Measurements from ENCODE around the gene IL22RA1. TPM values are rescaled to one million over a fixed set of nuclear protein-coding genes. Genes with fewer than 3 reads are reported as not detected.

The IL22RA1 gene
- total RNA-seq, 2 experiments from 2014 or later = not detected

DNA sequence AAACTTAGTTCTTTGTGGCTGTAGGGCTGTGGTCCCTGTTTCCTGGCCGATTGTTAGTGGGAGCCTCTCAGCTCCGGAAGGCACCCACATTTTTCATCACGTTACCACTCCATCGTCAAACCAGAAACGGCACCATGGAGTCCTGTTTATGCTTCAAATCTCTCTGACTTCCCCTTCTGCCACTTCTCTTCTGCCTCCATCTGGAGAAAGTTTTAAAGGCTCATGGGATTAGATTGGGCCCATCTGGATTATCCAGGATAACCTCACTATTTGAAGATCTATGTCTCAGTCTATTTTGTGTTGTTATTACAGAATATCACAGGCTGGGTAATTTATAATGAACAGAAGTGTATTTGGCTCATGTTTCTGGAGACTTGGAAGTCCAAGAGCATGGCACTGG, 19.3 kb upstream of the IL22RA1 start:
- H3K27ac Mint-ChIP-seq = no peak overlapping the region
- POLR2A ChIA-PET = no interaction called here
- no peaks in the 10 kb centered on the region for H3K4me1 Mint-ChIP-seq (ENCODE audit: low read depth)
- no peaks in the 10 kb centered on the region for H3K27me3 Mint-ChIP-seq
- H3K4me3 Mint-ChIP-seq = no peak overlapping the region
- CTCF ChIA-PET = interaction anchor here (0.7 to 1.6 kb wide), 4 partner anchors 10 to 14 kb away, joined by 3 to 6 read pairs (median 3); no protein-coding TSS in a partner anchor
- no peaks in the 10 kb centered on the region for H3K9me3 Mint-ChIP-seq
- peaks cover 4% of the 10 kb centered on the region for H3K36me3 Mint-ChIP-seq
- intact Hi-C loops (cut with micrococcal nuclease) = no loop called here
- no peak for DNase-seq

DNA sequence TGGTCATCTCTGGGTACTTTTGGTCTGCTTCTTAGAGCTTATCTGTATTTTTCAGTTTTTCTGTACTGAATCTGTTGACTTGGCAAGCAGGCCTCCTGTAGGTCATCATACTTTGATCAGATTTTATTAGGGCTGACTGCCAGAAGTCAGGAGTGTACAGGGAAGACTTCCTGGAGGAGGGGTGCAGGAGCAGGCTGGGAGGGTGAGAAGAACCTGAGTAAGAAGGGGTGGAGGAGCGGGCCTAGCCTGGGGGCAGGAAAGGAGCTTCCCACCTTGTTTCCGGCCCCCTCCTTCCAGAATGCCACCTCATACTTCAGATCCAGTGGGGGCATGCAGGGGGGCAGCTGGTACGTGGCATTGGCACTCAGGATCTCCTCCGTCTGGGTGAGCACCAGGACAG, 18.3 kb upstream of the IL22RA1 start:
- no peak overlapping the region for H3K27ac Mint-ChIP-seq
- H3K27me3 Mint-ChIP-seq = no peaks in the 10 kb centered on the region
- no peaks in the 10 kb centered on the region for H3K4me1 Mint-ChIP-seq (ENCODE audit: low read depth)
- no peak overlapping the region for H3K4me3 Mint-ChIP-seq
- intact Hi-C loops (cut with micrococcal nuclease) = no loop called here
- H3K36me3 Mint-ChIP-seq = peaks cover 4% of the 10 kb centered on the region
- no peak for DNase-seq
- POLR2A ChIA-PET = no interaction called here
- no peaks in the 10 kb centered on the region for H3K9me3 Mint-ChIP-seq
- CTCF ChIA-PET = interaction anchor here (1.0 to 1.6 kb wide), 3 partner anchors 10 to 13 kb away, joined by 3 to 6 read pairs (median 3); no protein-coding TSS in a partner anchor

DNA sequence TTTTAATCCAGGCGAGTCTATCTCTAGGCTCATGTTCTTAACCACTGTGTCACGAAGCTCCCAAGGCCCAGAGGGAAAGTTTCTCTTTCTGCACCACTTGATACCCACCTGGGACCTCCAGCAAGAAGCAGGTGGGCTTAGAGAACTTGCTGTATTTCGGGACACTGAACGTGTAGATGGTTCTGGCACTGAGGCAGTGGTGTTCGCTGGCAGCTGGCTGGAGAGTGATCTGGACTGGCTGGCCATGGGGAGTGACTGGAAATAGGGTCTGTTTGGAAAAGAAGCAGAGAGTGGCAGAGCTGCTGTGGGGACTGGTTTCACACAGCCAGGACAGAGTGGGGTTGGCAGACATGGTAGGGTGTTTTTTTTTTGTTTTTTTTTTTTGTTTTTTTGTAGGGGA, 16.4 kb upstream of the IL22RA1 start:
- H3K27ac Mint-ChIP-seq = no peak overlapping the region
- no peak overlapping the region for H3K4me3 Mint-ChIP-seq
- H3K9me3 Mint-ChIP-seq = no peaks in the 10 kb centered on the region
- peaks cover 2% of the 10 kb centered on the region for H3K36me3 Mint-ChIP-seq
- ChIA-PET CTCF (interaction anchor here (1.2 to 1.6 kb wide), 2 partner anchors 9 to 232 kb away, joined by 4 to 10 read pairs; no protein-coding TSS in a partner anchor), POLR2A (no interaction called here)
- intact Hi-C loops (cut with micrococcal nuclease) = no loop called here
- H3K27me3 Mint-ChIP-seq = no peaks in the 10 kb centered on the region
- H3K4me1 Mint-ChIP-seq (ENCODE audit: low read depth) = peaks cover 2% of the 10 kb centered on the region
- no peak for DNase-seq

DNA sequence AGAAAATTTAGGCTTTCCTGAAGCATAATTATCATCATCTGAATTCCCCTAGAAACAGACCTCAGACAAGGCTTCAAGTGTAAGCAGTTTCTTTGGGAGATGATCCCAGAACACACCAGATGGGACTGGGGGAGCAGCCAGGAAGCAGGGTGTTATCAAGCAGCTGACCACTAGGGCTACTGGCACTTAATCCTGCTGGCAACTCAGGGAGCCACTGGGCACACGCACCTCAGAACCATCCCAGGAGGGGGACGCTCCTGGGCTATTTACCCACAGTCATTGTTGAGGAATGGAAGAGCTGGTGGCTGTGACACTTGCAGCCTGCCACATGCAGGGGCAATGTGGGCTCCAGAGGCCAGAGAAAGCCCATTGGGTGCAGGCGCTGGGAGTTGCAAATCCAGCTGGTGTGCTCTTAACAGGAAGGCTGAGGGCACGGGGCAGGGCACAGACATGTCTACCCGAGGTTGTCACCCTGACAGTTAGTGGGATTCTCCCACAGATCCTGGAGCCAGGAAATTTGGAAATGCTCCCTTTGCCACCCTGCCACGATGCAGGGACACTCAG, 15.1 kb upstream of the IL22RA1 start:
- ChIA-PET POLR2A (no interaction called here), CTCF (interaction anchor here (0.9 to 1.6 kb wide), 2 partner anchors 8 to 24 kb away, joined by 3 to 10 read pairs; no protein-coding TSS in a partner anchor)
- no peak for DNase-seq
- intact Hi-C loops (cut with micrococcal nuclease) = no loop called here
- H3K4me1 Mint-ChIP-seq (ENCODE audit: low read depth) = peaks cover 2% of the 10 kb centered on the region
- no peak overlapping the region for H3K4me3 Mint-ChIP-seq
- no peaks in the 10 kb centered on the region for H3K27me3 Mint-ChIP-seq
- no peaks in the 10 kb centered on the region for H3K9me3 Mint-ChIP-seq
- H3K27ac Mint-ChIP-seq = no peak overlapping the region
- H3K36me3 Mint-ChIP-seq = peaks cover 2% of the 10 kb centered on the region

DNA sequence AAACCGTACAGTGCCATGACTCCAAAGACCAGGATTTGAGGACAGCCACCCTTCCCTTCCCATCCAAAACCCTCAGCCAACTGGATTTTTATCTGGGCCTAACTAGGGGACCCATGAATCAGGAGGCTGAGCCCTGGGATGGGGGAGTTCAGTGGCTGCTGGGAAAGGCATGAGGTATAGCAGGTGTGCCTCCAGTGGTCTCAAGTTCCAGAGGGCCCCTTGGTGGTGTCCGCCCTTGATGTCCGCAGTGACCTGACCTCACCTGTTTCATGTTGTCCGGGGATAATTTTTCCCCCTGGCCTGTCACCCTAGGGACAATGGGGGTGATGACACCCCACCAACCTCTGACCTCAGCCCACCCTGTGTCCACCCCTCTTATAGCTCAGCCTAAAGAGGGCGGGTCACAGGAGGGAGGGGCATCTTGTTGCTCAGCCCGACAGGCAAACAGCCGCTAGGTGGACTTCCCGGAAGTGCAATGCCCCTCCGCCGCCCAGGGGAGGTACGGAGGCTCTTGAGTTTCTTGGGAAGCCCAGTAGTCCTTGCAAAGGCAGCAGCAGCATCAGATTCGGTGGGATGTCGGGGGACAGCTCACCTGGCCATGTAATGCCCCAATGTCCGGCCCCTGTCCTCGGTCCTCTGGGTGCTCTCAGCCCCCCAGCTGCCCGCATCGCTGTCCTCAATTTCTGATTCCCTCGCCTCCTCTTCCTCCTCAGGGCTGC, 13.8 kb upstream of the IL22RA1 start:
- CTCF ChIA-PET = interaction anchor here (0.9 kb wide), 1 partner anchor 42 kb away, joined by 3 read pairs; no protein-coding TSS in a partner anchor
- peaks cover 2% of the 10 kb centered on the region for H3K27me3 Mint-ChIP-seq
- no peak for DNase-seq
- intact Hi-C loops (cut with micrococcal nuclease) = no loop called here
- peaks cover 2% of the 10 kb centered on the region for H3K36me3 Mint-ChIP-seq
- no peak overlapping the region for H3K27ac Mint-ChIP-seq
- peaks cover 2% of the 10 kb centered on the region for H3K4me1 Mint-ChIP-seq (ENCODE audit: low read depth)
- POLR2A ChIA-PET = no interaction called here
- no peak overlapping the region for H3K4me3 Mint-ChIP-seq
- no peaks in the 10 kb centered on the region for H3K9me3 Mint-ChIP-seq

DNA sequence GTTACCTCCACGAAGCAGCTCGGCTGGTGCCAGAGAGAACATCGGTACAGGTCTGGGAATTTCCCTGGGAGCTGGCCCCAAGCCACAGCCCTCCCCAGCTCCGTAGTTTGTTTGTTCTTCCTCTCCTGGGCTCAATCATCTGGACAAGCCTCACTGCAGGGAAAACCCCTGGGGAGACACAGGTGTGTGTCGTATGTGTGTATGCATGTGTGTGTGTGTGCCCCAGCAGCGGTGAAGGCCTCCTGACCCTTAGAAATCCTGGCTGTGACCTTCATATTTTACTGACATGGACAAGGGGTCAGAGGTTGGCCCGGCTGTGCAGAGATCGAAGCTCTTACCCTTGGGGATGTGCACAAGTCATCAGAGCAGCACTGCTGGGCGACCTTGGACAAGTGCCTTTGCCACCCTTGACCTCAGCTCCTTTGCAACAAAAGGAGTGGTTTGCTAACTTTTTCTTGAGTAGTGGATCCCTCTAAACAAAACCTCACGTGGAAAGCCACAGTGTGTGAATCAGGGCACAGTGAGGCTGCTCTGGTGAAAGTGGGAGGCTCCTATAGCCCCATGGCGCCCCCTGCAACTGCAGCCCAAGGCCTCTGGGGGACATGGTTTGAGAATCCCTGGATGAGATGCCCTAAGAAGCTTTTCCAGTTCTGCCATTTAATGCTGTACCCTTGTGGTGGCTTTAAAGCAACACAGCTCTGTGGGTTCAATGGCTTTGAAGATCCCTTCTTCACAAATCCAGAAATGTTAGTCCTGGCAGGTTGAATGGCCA, 12.3 kb upstream of the IL22RA1 start:
- H3K4me1 Mint-ChIP-seq (ENCODE audit: low read depth) = peaks cover 11% of the 10 kb centered on the region
- no peak overlapping the region for H3K4me3 Mint-ChIP-seq
- peak; percentile 22 for DNase-seq
- H3K9me3 Mint-ChIP-seq = no peaks in the 10 kb centered on the region
- intact Hi-C loops (cut with micrococcal nuclease) = no loop called here
- ChIA-PET POLR2A (no interaction called here), CTCF (interaction anchor here (0.6 to 1.5 kb wide), 7 partner anchors 11 to 254 kb away, joined by 3 to 5 read pairs (median 3); no protein-coding TSS in a partner anchor)
- H3K36me3 Mint-ChIP-seq = peaks cover 2% of the 10 kb centered on the region
- no peak overlapping the region for H3K27ac Mint-ChIP-seq
- peaks cover 16% of the 10 kb centered on the region for H3K27me3 Mint-ChIP-seq

DNA sequence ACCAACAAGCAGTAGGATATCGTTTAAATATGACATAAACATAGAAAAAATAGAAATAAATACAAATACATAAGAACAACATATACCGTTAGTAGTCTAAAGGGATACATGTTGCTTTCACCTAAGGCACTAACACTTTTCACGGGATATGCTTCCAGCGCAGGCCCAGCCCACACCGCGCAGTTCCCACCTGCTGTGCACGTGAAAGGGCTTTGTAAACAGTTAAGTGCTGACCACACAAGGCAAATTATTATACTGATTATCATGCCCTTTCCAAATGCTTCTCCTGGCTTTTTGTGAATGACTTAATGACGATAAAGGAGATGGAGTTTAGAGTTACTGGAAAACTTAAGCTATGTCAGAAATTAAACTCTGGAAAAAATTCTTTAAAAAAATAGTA, 11.3 kb upstream of the IL22RA1 start:
- no peak for DNase-seq
- CTCF ChIA-PET = interaction anchor here (0.6 to 2.9 kb wide), 4 partner anchors 10 to 255 kb away, joined by 3 to 23 read pairs (median 4); no protein-coding TSS in a partner anchor
- H3K9me3 Mint-ChIP-seq = no peaks in the 10 kb centered on the region
- H3K36me3 Mint-ChIP-seq = no peaks in the 10 kb centered on the region
- intact Hi-C loops (cut with micrococcal nuclease) = loop anchor here (5.0 kb wide), 1 partner anchor 488 kb away; the partner anchor contains the start of gene SRRM1
- peaks cover 16% of the 10 kb centered on the region for H3K27me3 Mint-ChIP-seq
- H3K4me3 Mint-ChIP-seq = no peak overlapping the region
- H3K4me1 Mint-ChIP-seq (ENCODE audit: low read depth) = peaks cover 17% of the 10 kb centered on the region
- POLR2A ChIA-PET = no interaction called here
- H3K27ac Mint-ChIP-seq = no peak overlapping the region

DNA sequence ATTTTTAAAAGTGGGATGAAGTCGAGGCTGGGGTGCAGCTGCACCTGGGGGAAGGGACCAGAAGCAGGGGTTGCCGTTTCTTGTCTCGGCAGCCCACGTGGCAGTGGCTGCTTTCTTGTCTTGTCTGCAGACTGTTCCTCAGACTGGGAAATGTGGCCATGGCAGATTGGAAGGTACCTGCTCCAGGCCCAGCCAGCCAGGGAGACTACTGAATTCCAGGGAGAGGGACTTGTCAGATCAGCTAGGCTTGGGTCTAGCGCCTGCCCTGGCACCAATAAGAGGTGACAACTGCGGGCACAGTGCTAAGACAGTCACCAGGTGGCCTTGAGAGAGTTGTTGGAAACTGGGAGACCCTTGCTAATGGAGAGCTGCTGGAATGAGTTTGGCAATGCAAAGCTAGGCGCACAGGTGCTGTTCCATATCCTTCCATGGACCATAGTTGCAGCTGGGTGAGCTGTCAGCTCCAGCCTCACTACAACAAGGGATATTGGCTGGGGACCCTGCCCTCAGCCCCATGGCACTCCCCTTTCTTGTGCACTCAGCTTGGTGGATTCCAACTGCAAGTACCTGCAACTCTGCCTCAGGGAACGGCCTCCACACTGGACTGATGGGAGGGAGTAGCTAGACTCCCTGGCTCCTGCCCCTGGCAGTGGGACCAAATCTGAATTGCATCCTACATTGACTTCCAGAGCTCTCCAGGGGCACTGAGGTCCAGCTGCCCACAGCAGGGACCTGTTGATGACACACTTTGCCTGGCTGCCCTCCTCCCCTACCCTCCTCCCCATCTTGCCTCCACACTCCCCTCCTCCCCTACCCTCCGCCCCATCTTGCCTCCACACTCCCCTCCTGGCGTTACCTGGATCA, 9.9 kb upstream of the IL22RA1 start:
- Mint-ChIP-seq H3K27ac (no peak overlapping the region), H3K4me3 (no peak overlapping the region), H3K36me3 (no peaks in the 10 kb centered on the region), H3K9me3 (no peaks in the 10 kb centered on the region), H3K4me1 (ENCODE audit: low read depth) (peaks cover 17% of the 10 kb centered on the region), H3K27me3 (peaks cover 16% of the 10 kb centered on the region)
- DNase-seq = no peak
- POLR2A ChIA-PET = no interaction called here
- intact Hi-C loops (cut with micrococcal nuclease) = loop anchor here (5.0 kb wide), 1 partner anchor 489 kb away; the partner anchor contains the start of gene SRRM1
- CTCF ChIA-PET = interaction anchor here (1.8 to 2.9 kb wide), 4 partner anchors 46 to 434 kb away, joined by 5 to 23 read pairs (median 8); no protein-coding TSS in a partner anchor

DNA sequence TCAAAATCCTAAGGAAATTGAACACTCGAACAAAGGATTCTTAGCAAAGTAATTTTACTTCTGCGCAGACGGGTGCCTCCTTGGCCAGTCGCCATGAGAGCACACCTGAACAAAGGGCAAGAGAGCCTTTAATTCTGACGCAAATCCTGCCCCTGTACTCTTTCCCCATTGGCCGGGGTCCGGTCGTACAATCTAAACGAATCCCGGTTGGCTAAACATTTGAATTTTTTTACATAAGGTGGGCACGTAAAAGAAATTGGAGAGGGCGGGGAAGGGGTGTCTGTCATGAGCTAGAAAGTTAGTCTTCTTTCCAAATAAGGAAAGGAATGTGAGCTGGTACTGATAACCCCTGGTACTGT, 8.2 kb upstream of the IL22RA1 start:
- no peak for DNase-seq
- H3K27me3 Mint-ChIP-seq = peaks cover 16% of the 10 kb centered on the region
- peaks cover 17% of the 10 kb centered on the region for H3K4me1 Mint-ChIP-seq (ENCODE audit: low read depth)
- H3K9me3 Mint-ChIP-seq = no peaks in the 10 kb centered on the region
- H3K4me3 Mint-ChIP-seq = no peak overlapping the region
- POLR2A ChIA-PET = no interaction called here
- no peaks in the 10 kb centered on the region for H3K36me3 Mint-ChIP-seq
- H3K27ac Mint-ChIP-seq = no peak overlapping the region
- CTCF ChIA-PET = interaction anchor here (0.6 to 2.9 kb wide), 23 partner anchors 8 to 684 kb away, joined by 3 to 77 read pairs (median 9); partner anchors contain the start of genes IFNLR1 and NIPAL3
- intact Hi-C loops (cut with micrococcal nuclease) = loop anchor here (2.0 to 5.0 kb wide), 2 partner anchors 170 to 491 kb away; partner anchors contain the start of gene SRRM1

DNA sequence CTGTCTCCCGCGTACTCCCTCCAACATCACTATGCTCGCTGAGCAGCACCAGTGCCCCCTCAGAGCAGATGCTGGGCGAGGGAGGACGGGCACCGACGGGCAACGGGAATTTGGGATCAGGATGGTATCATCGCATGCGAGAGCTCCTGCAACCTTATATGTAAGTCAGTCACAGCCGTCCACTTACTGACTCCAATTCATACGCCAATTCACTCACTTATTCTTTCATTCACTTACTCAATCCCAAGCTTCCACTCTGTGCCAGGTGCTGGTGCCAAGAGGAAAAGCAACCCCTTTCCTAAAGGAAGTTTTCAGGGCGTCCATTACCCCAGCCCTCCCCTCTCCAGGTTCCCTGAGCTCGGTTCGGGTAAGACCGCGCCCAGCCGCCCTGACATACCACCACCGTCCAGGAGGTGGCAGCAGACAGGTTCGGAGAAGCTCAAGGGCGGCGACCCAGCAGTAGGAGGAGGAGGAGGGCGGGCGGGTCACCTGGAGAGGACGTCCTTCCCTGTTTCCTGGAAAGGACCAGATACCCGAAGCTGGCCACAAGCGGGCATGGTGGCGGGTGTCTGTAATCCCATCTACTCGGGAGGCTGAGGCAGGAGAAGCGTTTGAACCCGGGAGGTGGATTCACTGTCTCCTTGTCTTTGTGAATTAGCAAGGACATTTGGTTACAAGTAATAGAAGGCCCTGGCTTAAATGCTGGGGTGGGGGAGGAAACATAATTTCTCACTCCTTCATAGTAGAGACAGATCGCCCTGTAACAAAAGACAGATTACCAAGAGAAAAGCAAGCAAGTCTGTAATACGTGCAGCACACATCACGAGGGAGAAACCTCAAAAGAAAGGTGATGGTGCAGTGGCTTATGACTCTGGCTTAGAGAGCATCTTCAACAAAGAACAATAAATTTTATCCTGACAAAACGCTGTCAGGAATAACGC, 7.6 kb upstream of the IL22RA1 start:
- peaks cover 17% of the 10 kb centered on the region for H3K4me1 Mint-ChIP-seq (ENCODE audit: low read depth)
- ChIA-PET POLR2A (interaction anchor here (0.5 to 1.5 kb wide), 3 partner anchors 37 to 493 kb away, joined by 3 to 6 read pairs (median 4); partner anchors contain the start of genes IFNLR1 and SRRM1), CTCF (interaction anchor here (0.6 to 2.6 kb wide), 58 partner anchors 8 to 684 kb away, joined by 3 to 77 read pairs (median 4); partner anchors contain the start of genes IFNLR1, MYOM3 and NIPAL3)
- intact Hi-C loops (cut with micrococcal nuclease) = loop anchor here (1.0 to 5.0 kb wide), 4 partner anchors 37 to 492 kb away; partner anchors contain the start of genes IFNLR1 and SRRM1
- H3K4me3 Mint-ChIP-seq = peak overlapping the region; percentile 63
- no peaks in the 10 kb centered on the region for H3K9me3 Mint-ChIP-seq
- no peak overlapping the region for H3K27ac Mint-ChIP-seq
- no peaks in the 10 kb centered on the region for H3K36me3 Mint-ChIP-seq
- peak; percentile 93 for DNase-seq
- peaks cover 16% of the 10 kb centered on the region for H3K27me3 Mint-ChIP-seq
